Panc1 (cell line): ENCODE results near the gene MICAL2. TPM values are rescaled to one million over a fixed set of nuclear protein-coding genes. Genes with fewer than 3 reads are reported as not detected.

Experiments used
- ATAC-seq: fragments of 200-7000 bp; cut with Tn5 transposase; 2 replicates; pipeline ENCODE4 v1.9.1; 2020; ENCODE audit warnings: mild to moderate bottlenecking, moderate library complexity
- BruUV-seq: library from RNA; stranded (reverse); fragments of 400-500 nt; replicated peaks from 2 replicates; lab custom pipeline; 2021; lab: Mats Ljungman, UMichigan
- CTCF ChIA-PET: fragments of 300-600 bp; sonication (Branson Sonifier 250); formaldehyde crosslinking; loops from one replicate; lab custom pipeline; 2022; ENCODE audit warnings: antibody characterized with exemption; lab: Charles Lee
- POLR2A ChIA-PET: fragments of 300-600 bp; sonication (Branson Sonifier 250); formaldehyde crosslinking; loops from one replicate; lab custom pipeline; 2022; ENCODE audit warnings: antibody characterized with exemption; lab: Charles Lee
- DNase-seq: peaks from one replicate; pipeline ENCODE4 v3.0.0-alpha.2; 2010; ENCODE audit warnings: low read depth, low spot score
- H3K27ac ChIP-seq: 2 replicates; pipeline ENCODE4 v1.5.1; 2011; ENCODE audit warnings: mild to moderate bottlenecking, low read length, inconsistent platforms
- H3K27me3 ChIP-seq: fragments of 200-500 bp; sonication (Bioruptor generic); 2 replicates; pipeline ENCODE4 v1.6.0; 2014; ENCODE audit warnings: low read length, inconsistent platforms; ENCODE audit not compliant: control insufficient read depth, insufficient read depth
- H3K36me3 ChIP-seq: fragments of 200-500 bp; sonication (Bioruptor generic); 2 replicates; pipeline ENCODE4 v1.5.1; 2014; ENCODE audit warnings: inconsistent platforms, mild to moderate bottlenecking, low read length, moderate library complexity; ENCODE audit not compliant: control insufficient read depth, insufficient read depth
- H3K4me1 ChIP-seq: 2 replicates; pipeline ENCODE4 v1.5.1; 2011; ENCODE audit warnings: inconsistent platforms, mild to moderate bottlenecking, low read length, moderate library complexity; ENCODE audit not compliant: control insufficient read depth, insufficient read depth
- H3K4me3 ChIP-seq, 2 experiments: 2 replicates each; pipeline ENCODE4 v1.5.1; 2011 to 2012; ENCODE audit warnings: low read depth in 2 of 2, low read length in 2 of 2, mild to moderate bottlenecking in 2 of 2, inconsistent platforms in 1 of 2, moderate library complexity in 1 of 2
- H3K9me3 ChIP-seq: fragments of 200-500 bp; sonication (Bioruptor generic); 2 replicates; pipeline ENCODE4 v1.5.1; 2014; ENCODE audit warnings: low read depth, mild to moderate bottlenecking, inconsistent platforms, low read length, moderate library complexity; ENCODE audit not compliant: control insufficient read depth, insufficient read depth
- CTCF ChIP-seq: fragments of 450-650 bp; IDR thresholded peaks from 2 replicates; pipeline ENCODE4 v1.5.1; 2017; ENCODE audit warnings: mild to moderate bottlenecking
- POLR2AphosphoS5 ChIP-seq: IDR thresholded peaks from 2 replicates; pipeline ENCODE4 v1.6.1; 2012; ENCODE audit warnings: mild to moderate bottlenecking, low read depth, low read length, moderate library complexity
- REST ChIP-seq, 2 experiments: IDR thresholded peaks; 2 replicates each; pipeline ENCODE4 v1.6.1; 2011 to 2012; ENCODE audit warnings: low read depth in 2 of 2, control low read depth in 1 of 2, low read length in 1 of 2, mild to moderate bottlenecking in 1 of 2, moderate library complexity in 1 of 2; ENCODE audit not compliant: insufficient read depth in 1 of 2
- SIN3A ChIP-seq: IDR thresholded peaks from 2 replicates; pipeline ENCODE4 v1.6.1; 2012; ENCODE audit warnings: low read depth, mild to moderate bottlenecking, low read length, moderate library complexity, borderline replicate concordance; ENCODE audit not compliant: insufficient read depth
- TCF7L2 ChIP-seq: IDR thresholded peaks from 2 replicates; pipeline ENCODE4 v1.6.1; 2011; ENCODE audit warnings: mild to moderate bottlenecking, low read depth, low read length, inconsistent platforms
- in situ Hi-C: cut with HindIII; loops from 2 replicates; pipeline ENCODE4 v1.10.0; 2016; ENCODE audit warnings: low sequenced_read_pairs, low pct_unique_long_range_greater_than_20kb
- intact Hi-C: fragments of 100-400 bp; cut with micrococcal nuclease; formaldehyde crosslinking; loops from one replicate; pipeline ENCODE4 v1.10.0; 2022; ENCODE audit not compliant: unreplicated experiment
- total RNA-seq: library from RNA; stranded (reverse); gene quantifications from one replicate; pipeline ENCODE4 v1.2.1, GENCODE V29; 2021; ENCODE audit not compliant: unreplicated experiment

MICAL2 gene
- total RNA-seq, 1 experiment from 2014 or later: 199 TPM

GRCh38 chr11:12139144-12139881, 28.9 kb downstream of the MICAL2 start:
- Histone ChIP-seq H3K27ac (0 out of 2 replicates have a peak overlapping the region, but pooled peaks have one; percentile 7), H3K27me3 (no peaks in the 10 kb centered on the region), H3K36me3 (no peaks in the 10 kb centered on the region), H3K4me3 (no peak overlapping the region), H3K4me1 (peaks cover 28% of the 10 kb centered on the region), H3K9me3 (no peaks in the 10 kb centered on the region)
- DNase-seq (no peak), ATAC-seq (no peak)
- in situ Hi-C loops: no loop called here
- BruUV-seq: no TSS peak
- TF ChIP-seq CTCF: no peak
- no peak for TF ChIP-seq SIN3A
- TF ChIP-seq POLR2AphosphoS5: no peak
- no peak for TF ChIP-seq TCF7L2
- no peak for TF ChIP-seq REST (IDR thresholded peaks at IDR 0.05; ENCODE audit: insufficient read depth in 1 of 2, low read depth in 2 of 2, low read length in 1 of 2)
- intact Hi-C loops: no loop called here
- POLR2A ChIA-PET: no interaction called here
- CTCF ChIA-PET: no interaction called here

GRCh38 chr11:12140186-12140793, 29.9 kb downstream of the MICAL2 start:
- no peaks in the 10 kb centered on the region for H3K27me3 ChIP-seq
- ChIA-PET POLR2A (no interaction called here), CTCF (interaction anchor here (0.6 kb wide), 1 partner anchor 13 kb away, joined by 3 read pairs; no protein-coding TSS in a partner anchor)
- H3K27ac ChIP-seq: no peak overlapping the region
- ATAC-seq (no peak), DNase-seq (no peak)
- intact Hi-C loops (no loop called here), in situ Hi-C loops (no loop called here)
- no TSS peak for BruUV-seq
- no peak for TF ChIP-seq TCF7L2
- no peak for TF ChIP-seq CTCF
- TF ChIP-seq POLR2AphosphoS5: no peak
- TF ChIP-seq REST (IDR thresholded peaks at IDR 0.05; ENCODE audit: insufficient read depth in 1 of 2, low read depth in 2 of 2, low read length in 1 of 2): no peak
- TF ChIP-seq SIN3A: no peak
- no peaks in the 10 kb centered on the region for H3K9me3 ChIP-seq
- no peaks in the 10 kb centered on the region for H3K36me3 ChIP-seq
- no peak overlapping the region for H3K4me3 ChIP-seq
- H3K4me1 ChIP-seq: peaks cover 28% of the 10 kb centered on the region
